HG02763 (cell line): ENCODE data around the gene CDH18.
"Not testable (repeated sequence)": the region's sequence is repeated elsewhere in the genome, so short reads cannot be mapped to it uniquely, and the experiment has no call there.

ENCODE experiments used
- ATAC-seq: cut with Tn5 transposase; IDR thresholded peaks from one replicate; pipeline ENCODE4 v1.9.1; 2021; ENCODE audit warnings: mild to moderate bottlenecking, moderate library complexity; ENCODE audit not compliant: unreplicated experiment

Gene CDH18

DNA sequence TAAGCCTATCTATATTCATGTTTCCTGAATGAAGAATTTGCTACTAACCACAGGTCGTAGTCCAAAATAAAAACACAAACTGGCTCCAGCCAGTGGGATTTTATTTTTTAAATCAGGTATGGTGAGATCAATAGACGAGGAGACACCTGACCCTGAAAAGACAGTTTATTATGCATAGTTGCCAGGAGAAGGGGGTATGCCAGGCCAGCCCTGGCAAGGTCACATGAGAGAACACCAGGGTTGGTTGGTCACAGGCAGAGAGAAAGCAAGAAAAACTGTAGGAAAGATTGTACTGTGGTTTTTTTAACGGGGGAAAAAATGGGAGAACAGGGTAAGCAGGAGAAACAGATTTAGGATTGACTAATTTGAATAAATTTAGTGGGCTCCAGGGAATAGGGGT is 125.3 kb downstream of the CDH18 start:
- no peak for ATAC-seq

DNA sequence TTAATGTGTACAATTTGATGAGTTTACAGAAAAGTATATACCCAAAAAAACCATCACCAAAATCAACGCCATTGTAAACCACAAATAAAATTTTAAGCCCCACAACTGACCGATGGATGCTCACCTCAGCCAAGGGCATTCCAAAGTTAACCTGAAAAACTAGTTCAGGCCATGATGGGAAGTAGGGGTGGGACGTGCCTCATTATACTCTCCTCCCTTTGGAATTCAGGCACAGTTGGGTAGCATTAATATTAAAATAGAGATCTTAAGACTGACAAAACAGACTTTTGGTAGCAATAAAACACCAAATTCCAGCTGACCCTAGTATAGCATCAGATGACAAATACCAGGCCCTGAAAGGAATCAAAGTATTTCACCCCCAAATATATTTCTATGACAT is 129.0 kb downstream of the CDH18 start:
- no peak for ATAC-seq

DNA sequence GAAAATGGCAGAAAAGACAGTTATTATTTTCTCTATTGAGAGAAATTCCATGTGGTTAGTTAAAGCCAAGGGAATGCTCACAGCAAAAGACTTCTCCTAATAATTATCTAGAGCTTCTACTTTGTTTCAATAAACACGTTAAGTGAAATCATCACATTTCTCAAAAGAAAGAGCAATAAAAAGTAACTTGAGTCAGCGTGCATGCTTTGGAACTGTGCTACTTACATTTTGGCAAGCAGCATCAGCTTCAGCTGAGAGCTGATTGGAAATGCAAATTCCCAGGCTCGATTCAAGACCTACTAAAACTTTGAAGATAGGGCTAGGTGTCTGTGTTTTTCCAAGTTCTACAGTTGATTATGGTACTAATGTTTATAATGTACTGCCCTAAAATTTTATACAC is 132.1 kb downstream of the CDH18 start:
- no peak for ATAC-seq

DNA sequence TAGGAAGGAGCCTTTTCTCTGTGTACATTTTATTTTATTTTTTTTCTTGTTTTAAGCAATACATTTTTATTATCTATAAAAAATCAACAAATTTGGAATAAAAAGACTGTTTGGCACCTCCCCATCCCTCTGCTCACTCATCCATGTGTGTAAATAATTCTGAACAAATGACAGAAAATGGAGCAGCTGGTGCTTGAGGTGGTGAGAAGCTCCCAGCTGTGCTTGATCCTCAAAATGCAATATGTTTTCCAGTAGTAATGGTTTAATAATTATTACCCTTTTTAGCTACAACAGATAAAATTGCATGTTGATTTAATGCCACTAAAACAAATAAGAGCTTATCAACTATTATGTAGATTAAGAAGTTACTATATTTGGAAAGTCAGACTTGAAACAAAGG is 132.5 kb downstream of the CDH18 start:
- no peak for ATAC-seq

DNA sequence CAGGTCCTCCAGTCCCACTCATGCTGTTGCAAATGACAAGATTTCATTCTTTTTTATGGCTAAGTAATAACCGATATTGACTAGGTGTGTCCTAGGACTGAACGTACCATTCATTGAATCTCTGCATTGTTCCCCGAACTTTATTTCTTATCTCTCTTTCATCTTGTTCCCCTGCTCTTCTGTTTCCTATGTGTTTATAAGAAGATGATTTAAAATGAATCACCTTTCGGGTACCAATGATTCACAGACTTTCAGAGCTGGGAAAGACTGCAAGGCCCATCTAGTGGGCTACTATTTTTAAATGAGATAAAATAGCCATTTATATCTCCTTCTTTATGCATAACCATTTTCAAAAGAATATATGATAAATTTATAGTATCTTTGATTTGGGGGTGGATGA is 133.0 kb downstream of the CDH18 start:
- ATAC-seq, result no peak

- ATAC-seq, result no peak
Measured at GRCh38 chr5:19853616-19854240, 134.3 kb downstream of the CDH18 start.

DNA sequence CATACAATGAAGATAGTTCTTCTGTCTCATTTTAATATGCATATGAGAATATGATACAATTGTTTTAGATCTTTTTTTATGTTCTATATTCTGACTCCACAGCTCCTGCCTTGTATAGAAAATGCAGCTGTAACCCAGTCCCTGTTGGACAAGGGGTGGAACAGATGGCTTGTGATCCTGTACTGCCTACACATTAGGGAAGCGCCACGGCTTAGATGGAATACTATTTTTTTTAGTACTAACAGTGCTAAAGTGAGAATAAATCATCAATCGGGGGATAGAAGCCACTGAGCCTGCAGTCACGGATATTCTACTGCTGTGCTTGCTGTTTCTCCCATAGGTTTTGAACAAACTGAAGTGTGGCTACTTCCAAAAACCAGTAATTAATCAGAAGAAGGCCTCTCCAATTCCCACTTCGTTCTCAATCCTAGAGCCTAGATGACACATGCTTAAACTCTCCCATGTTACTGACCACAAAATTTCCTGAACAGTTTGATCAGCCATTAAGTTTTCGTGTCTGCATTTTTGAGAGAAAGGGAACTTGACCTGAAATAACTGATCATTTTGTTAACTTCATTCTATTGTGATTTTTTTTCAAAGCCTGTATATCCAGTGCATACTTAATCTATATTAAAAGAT is 150.3 kb downstream of the CDH18 start:
- ATAC-seq, result no peak

- no peak for ATAC-seq
Measured at GRCh38 chr5:19835442-19835841, 152.6 kb downstream of the CDH18 start.

- ATAC-seq, result not testable (repeated sequence)
Measured at GRCh38 chr5:19812720-19813119, 175.3 kb downstream of the CDH18 start.

- ATAC-seq, result no peak
Measured at GRCh38 chr5:19806756-19807155, 181.2 kb downstream of the CDH18 start.

DNA sequence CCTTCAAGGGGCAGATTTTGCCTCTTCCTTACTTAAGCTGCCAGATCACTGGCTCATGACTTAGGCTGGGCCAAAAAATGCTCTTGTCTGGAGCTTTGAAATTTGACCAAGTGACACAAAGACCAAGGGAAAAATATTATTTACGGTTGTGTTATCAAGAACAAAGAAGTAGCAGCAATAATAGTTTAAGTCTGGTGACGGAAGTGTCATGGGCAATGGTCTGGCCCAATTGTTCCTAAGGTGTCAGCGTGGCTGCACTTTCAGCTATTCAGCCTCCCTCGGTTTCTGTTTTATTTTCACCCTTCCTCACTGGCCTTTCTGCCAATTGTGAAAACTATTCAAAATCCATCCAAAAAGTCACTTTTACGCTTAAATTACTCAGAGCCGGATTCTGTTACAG is 185.3 kb downstream of the CDH18 start:
- ATAC-seq, result no peak

- no peak for ATAC-seq
Measured at GRCh38 chr5:19795218-19795617, 192.8 kb downstream of the CDH18 start.

GRCh38 chr5:19790829-19791466 is 197.1 kb downstream of the CDH18 start:
- ATAC-seq, result no peak

DNA sequence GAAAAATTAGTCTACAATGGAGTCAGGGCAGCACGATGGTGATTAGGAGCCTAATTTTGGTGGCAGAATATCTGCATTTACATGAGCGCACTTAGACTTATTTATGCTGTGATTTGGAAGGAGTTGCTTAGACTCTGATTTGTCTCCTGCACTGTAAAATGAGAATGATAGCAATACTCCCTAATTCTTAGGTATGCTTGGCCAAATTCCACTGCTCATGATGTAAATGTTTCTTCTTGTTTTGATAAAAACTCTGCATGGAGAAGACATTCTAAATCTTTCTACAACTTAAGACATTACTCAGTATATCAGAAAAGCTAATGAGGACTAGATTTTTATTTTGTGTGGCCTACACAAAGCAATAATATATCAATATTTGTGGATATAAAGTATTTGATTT is 205.4 kb downstream of the CDH18 start:
- no peak for ATAC-seq

GRCh38 chr5:19777363-19777762 is 210.6 kb downstream of the CDH18 start:
- ATAC-seq, result no peak

- not testable (repeated sequence) for ATAC-seq
Measured at GRCh38 chr5:19776886-19777285, 211.1 kb downstream of the CDH18 start.

DNA sequence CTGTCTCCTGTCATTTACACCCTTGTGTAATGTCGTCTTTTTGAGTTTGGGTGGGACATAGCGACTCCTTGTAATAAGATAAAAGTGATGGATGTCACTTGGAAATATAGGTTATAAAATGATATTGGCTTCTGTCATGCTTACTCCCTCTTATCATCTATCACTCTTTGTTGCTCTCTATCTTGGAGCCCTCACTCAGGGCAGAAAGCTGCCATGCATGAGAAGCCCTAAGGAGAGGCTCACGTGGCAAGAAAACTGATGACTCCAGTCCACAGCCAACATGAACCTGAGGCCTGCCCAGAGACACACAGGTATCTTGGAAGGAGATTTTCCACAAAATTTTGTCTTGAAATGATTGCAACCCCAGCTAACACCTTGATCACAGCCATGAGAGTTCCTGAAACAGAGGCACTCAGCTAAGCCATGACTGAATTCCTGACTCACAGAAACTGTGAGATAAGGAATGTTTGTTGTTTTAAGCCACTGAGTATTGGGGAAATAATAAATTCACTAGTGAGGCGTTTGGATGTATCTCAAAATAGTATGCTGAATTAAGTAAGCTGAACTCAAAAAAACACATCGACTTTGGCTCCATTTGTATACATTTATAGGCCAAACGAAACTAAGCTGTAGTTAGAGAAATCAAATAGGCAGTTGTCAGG is 216.7 kb downstream of the CDH18 start:
- ATAC-seq, result no peak

DNA sequence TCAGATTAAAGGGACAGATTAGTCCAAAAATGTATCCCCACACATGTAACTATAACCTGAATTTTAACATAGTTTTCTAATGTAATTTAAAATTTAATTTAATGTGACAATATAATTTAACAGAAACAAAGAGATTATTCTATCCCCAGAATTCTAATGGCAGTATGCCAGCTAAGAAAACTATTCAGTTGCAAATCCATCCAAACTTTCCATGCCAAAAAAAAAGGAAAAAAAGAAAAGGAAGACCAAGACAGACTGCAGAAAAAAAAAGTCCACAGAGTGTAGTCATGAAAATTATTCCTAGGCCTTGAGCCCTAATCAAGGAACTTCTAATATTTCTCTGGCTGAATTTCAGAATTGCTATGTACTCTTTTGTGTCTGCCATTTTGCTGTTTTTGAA is 217.6 kb downstream of the CDH18 start:
- no peak for ATAC-seq

DNA sequence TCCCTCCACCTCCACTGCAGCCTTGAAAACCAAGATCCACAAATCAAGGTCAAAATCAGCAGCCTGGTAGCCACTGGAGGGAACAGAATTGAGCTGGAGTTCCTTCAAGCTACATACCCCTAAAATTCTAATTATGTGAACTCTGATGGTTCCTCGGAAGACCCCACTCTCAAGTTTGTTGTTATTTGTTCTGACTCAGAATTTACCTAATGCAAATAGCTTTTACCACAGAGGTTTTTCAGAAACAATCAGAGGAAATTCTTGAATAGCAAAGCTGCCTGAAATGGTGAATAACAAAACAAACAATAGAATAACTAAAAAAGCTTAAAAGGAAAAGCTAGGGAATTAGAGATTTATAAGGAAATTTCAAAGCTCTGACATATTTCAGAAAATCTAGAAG is 220.0 kb downstream of the CDH18 start:
- no peak for ATAC-seq

DNA sequence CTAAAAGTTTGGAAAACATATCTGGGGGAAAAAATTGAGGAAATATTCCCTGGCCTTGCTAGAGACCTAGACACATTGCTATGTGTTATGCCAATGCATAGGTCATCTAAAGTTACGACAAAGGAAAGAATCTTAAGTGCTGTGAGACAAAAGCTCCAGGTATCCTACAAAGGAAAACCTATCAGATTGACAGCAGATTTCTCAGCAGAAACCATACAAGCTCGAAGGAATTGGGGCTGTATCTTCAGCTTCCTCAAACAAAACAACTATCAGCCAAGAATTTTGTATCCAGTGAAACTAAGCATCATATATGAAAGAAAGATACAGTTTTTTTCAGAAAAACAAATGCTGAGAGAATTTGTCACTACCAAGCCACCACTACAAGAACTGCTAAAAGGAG is 234.4 kb downstream of the CDH18 start:
- no peak for ATAC-seq

- ATAC-seq, result no peak
Measured at GRCh38 chr5:19751326-19751725, 236.7 kb downstream of the CDH18 start.

DNA sequence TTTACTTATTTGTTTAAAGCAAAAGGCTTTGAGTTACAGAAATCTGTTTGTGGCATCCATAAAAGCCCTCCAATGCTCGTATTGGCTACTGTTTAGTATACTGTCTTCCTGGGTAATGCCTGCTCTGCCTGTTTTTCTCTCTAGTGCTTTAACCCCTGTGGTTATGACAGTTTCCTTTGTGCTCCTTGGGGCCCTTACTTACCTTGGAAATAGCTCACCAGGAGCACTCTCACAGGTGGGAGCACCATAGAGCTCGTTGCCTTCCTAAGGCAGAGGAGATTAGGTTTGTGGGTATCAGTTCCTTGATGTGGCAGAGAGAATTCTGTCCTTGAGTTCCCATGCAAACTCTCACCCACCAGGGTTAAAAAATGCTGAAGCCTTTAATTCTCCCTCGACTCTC is 242.8 kb downstream of the CDH18 start:
- no peak for ATAC-seq
